Measurements from ENCODE around the gene ATF6.

ATF6 gene

DNA sequence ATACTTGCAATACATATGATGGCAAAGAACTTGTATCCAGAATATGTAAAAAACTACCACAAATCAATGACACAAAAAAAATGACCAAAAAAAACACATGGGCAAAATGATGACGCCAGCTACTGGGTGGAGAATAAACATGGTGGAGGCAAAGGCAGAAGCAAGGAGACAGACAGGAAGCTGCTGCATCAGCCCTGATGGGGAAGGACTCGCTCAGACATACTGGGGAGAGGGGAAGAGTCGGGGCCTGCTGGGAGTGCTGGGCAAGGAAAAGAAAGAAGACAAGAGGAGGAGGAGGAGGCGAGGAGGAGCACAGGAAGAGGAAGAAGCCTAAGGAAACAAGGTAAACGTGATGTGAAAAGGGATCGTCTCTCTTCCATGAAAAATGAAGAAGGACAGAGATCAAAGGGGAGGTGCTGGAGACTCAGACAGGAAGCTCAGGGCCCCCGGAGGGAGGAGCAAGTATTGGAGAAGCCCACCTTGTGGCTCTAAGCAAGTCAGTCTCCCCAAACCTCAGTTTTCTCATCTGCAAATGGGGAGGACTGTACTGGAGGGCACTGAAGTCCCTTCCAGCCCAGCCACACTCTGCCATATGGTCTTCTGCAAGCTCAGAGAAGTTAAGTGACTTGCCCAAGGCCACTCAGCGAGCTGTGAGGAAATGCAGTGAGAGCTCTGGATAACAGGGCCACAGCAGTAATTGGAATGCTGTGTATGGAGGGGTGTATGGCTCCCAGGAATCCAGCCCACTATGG lies 233.4 kb downstream of the ATF6 start:
- DNase-seq (ENCODE audit: low spot score): no peak

DNA sequence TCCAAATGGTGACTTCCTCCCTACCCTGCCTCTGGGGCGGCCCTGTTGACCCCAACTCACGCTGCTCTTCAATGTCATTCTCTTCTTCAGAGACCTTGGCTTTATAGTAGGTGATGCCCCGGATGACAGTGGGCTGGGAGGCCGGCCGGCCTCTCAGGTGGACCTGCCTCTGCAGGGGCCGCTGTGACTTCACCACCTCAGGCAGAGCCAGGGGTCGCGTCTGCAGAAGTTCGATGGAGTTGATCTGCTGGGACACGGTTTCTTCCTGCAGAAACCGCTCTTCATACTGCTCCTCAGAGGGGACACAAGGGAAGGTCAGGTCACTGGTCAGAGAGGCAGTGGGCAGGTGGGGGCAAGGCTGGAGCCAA lies 233.9 kb downstream of the ATF6 start:
- DNase-seq (ENCODE audit: low spot score): no peak

- no peak for DNase-seq (ENCODE audit: low spot score)
Observed at GRCh38 chr1:162003061-162003829, 237.1 kb downstream of the ATF6 start.

GRCh38 chr1:162003830-162004215 lies 237.7 kb downstream of the ATF6 start:
- no peak for DNase-seq (ENCODE audit: low spot score)

- DNase-seq (ENCODE audit: low spot score): no peak
Observed at GRCh38 chr1:162004441-162004950, 238.4 kb downstream of the ATF6 start.

GRCh38 chr1:162006081-162006480 lies 240.0 kb downstream of the ATF6 start:
- no peak for DNase-seq (ENCODE audit: low spot score)

- no peak for DNase-seq (ENCODE audit: low spot score)
Observed at GRCh38 chr1:162007466-162007865, 241.3 kb downstream of the ATF6 start.

GRCh38 chr1:162008799-162009198 lies 242.7 kb downstream of the ATF6 start:
- DNase-seq (ENCODE audit: low spot score): no peak

- no peak for DNase-seq (ENCODE audit: low spot score)
Observed at GRCh38 chr1:162009501-162010174, 243.5 kb downstream of the ATF6 start.

DNA sequence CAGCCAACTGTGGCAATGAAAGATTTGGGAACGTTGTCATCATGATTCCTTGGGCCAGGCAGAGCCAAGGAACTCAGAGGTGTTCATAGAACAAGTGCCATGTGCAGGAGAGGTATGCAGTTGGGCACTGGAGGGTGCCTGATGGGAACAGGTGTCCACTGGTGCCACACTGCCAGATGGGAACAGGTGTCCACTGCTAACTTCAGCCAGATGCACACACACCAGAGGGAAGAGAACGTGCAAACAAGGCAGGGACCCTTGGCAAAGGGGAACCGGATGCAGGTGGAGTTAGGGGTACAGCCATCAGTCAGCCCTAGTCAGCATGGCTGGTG lies 244.0 kb downstream of the ATF6 start:
- DNase-seq (ENCODE audit: low spot score): no peak

DNA sequence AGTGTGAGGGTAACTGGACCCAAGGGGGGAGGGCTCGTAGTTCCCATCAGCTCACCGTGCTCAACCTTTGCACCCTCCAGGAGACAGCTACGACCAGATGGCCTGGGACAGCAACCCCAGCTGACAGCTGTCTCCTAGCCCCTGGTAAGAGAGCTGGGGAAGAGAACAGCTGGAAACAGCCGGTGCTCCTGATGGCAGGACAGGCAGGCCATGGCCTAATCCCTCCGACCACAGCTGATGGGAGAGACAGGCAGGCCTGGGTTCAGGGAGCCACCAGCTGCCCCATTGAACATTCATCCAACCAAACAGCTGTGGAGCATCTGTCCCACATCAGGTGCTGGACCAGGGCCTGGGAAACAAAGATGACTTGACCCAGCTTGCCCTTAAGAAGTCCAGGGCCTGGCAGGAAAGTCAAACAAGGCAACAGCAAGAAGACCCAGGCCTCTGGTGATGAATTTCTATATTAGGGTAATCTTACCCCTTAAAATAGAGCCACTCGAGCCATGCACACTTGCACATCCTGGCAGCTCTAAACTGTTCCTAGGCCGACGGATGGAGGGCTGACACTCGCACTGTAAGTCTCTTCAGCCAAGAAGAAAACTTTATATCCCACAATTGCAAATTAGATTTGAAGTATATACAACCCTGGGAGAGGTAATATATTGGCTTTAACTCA lies 245.4 kb downstream of the ATF6 start:
- no peak for DNase-seq (ENCODE audit: low spot score)

DNA sequence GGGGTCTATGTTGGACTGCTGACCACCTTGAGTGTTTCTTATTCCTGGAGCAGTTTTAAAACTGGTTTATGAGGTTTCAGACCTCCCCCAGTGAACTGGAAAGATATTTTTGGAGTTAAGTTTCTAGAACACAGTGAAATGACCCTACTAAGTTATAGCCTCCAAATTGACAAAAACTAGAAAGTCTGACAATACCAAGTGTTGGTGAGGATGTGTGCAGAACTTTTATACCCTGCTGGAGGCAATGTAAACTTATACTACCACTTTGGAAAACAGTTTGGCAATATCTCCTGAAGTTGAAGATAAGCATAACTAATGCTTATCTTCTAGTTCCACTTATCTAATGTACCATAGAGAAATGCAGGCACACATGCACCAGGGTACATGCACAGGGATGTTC lies 247.2 kb downstream of the ATF6 start:
- DNase-seq (ENCODE audit: low spot score): no peak
